ENCODE data around the gene POC1A.
A peak's percentile ranks its signal among the peaks of the same experiment; 100 is the strongest.

POC1A gene

DNA sequence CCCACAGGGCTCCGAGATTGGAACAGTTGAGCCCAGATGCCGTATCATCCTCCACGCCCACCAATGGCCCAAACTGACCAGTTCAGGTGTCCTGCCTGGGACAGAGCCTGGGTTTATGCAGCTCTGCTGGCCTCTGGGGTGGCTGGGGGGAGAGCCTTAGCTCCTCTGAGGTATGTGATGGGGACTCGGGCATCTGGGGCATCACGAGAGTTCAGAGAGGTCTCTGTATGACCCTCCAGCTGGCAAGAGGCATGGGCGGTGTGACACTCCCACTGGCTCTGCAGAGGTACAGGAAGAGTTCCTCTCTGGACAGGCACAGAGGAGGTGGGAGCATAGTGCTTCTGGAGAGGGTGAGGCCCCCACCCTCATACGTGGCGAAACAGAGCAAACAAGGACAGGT is 71.3 kb downstream of the POC1A start:
- intact Hi-C loops (cut with DNase I; ENCODE audit: low total_unique reads): no loop called here
- TF ChIP-seq, protein P1, sequence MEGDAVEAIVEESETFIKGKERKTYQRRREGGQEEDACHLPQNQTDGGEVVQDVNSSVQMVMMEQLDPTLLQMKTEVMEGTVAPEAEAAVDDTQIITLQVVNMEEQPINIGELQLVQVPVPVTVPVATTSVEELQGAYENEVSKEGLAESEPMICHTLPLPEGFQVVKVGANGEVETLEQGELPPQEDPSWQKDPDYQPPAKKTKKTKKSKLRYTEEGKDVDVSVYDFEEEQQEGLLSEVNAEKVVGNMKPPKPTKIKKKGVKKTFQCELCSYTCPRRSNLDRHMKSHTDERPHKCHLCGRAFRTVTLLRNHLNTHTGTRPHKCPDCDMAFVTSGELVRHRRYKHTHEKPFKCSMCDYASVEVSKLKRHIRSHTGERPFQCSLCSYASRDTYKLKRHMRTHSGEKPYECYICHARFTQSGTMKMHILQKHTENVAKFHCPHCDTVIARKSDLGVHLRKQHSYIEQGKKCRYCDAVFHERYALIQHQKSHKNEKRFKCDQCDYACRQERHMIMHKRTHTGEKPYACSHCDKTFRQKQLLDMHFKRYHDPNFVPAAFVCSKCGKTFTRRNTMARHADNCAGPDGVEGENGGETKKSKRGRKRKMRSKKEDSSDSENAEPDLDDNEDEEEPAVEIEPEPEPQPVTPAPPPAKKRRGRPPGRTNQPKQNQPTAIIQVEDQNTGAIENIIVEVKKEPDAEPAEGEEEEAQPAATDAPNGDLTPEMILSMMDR (IDR thresholded peaks at IDR 0.05): no peak
- no peak for DNase-seq
- no peaks in the 10 kb centered on the region for H3K36me3 ChIP-seq
- no peak overlapping the region for H3K27ac ChIP-seq
- no peak overlapping the region for H3K4me3 ChIP-seq
- peaks cover 0 to 14% (median 5%) of the 10 kb centered on the region in 4 donors for H3K4me1 ChIP-seq
- H3K9me3 ChIP-seq: no peaks in the 10 kb centered on the region
- H3K27me3 ChIP-seq: no peaks in the 10 kb centered on the region

DNA sequence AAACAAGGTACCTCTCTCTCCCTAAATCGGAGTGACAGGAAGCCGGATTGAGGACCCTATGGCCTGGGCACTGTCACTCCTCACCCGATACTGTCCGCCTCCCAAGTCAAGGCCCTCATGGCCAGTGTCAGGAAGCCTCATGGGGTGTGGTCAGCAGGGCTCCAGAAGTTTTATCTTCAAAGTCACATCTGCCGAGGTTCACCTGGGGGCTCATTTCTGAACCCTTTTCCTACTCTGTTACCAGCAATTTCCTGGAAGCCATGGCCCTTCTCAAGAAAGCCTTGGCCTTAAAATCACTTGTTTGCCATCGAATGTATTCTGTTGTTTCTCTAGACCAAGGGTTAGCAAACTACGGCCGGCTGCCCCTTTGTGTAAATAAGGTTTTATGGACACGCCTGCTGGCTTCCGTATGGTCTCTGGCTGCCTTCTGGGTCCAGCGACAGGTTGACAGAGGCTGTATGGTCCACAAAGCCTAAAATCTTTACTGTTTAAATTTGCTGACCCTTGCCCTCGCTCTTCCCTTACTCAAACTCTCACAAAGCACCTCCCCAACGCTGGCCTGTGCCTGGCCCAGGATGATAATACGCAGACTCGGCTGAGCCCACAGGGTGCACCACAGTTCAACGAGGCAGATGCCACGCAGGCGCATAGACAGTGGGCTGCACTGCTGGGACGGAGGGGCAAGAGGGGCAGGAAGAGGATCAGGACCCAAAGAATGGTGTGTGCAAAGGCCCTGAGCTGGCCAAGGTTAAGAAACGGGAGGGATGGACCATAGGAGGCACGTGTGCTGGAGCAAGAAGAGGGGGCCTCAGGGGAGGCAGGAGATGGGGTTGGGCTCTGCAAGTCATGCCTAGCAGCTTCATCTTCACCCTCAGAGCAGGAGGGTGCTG is 73.1 kb downstream of the POC1A start:
- Histone ChIP-seq H3K4me3 (no peak overlapping the region), H3K27me3 (no peaks in the 10 kb centered on the region), H3K27ac (no peak overlapping the region), H3K36me3 (no peaks in the 10 kb centered on the region), H3K4me1 (peaks cover 0 to 15% (median 12%) of the 10 kb centered on the region in 4 donors), H3K9me3 (no peaks in the 10 kb centered on the region)
- intact Hi-C loops (cut with DNase I; ENCODE audit: low total_unique reads): no loop called here
- DNase-seq: no peak
- TF ChIP-seq, protein P1 (IDR thresholded peaks at IDR 0.05): no peak

DNA sequence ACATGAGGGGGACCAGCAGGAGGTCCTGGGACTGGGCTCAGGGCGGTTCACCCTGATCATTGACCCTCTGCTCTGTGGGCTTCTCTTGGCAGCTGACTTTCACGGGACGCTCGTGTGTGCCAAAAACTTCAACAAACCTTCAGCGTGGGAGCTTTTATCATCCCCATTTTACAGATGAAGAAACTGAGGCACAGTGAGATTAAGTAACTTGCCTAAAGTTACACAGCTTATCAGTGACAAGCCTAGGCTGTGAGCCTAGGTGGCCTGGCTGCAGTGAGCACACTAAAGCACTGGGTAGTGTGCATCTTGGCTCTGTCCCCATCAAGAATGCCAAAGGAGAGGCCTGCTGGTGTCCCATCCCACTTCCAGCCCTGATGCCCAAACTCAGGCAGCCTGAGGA is 74.3 kb downstream of the POC1A start:
- H3K9me3 ChIP-seq: no peaks in the 10 kb centered on the region
- no peaks in the 10 kb centered on the region for H3K36me3 ChIP-seq
- DNase-seq: no peak
- intact Hi-C loops (cut with DNase I; ENCODE audit: low total_unique reads): no loop called here
- TF ChIP-seq, protein P1 (IDR thresholded peaks at IDR 0.05): no peak
- peaks cover 0 to 15% (median 12%) of the 10 kb centered on the region in 4 donors for H3K4me1 ChIP-seq
- no peak overlapping the region for H3K4me3 ChIP-seq
- H3K27ac ChIP-seq: no peak overlapping the region
- H3K27me3 ChIP-seq: no peaks in the 10 kb centered on the region

DNA sequence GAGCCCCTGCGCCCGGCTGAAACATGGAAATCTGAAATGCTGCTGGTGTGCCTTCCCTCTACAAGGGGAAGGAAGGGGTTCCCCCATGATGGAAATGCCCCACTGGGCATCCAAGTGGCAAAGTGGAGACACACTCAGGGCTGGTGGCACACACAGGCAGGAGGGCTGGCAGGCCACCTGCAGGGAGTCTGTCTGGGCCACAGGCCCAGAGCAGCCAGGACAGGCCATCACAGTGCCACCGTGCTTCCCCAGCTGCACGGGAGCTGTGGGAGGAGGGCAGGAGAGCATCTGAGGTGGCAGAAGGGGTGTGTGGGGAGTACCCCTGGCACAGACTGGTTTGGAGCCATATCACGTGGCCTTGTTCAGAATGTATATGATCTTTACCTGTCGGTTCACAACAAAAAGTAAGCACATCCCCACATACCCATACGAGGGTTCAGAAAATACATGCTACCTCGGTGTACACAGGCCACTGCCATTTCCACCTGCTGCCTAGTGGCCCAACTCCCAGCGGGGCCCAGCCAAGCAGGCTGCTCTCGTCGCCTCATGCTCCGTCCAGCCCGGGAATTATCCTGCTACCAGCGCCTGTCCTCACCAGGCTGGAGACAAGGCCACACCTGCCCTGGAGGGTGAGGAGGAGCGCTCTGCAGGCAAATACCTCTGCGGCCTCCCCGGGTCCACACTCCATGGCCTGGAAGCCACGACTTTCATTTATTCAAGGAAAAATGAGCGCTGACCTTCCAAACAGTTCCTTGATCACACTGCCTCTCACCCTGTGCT is 75.3 kb downstream of the POC1A start:
- no peak overlapping the region for H3K4me3 ChIP-seq
- peaks cover 0 to 15% (median 12%) of the 10 kb centered on the region in 4 donors for H3K4me1 ChIP-seq
- no peaks in the 10 kb centered on the region for H3K27me3 ChIP-seq
- H3K36me3 ChIP-seq: no peaks in the 10 kb centered on the region
- no peak for DNase-seq
- intact Hi-C loops (cut with DNase I; ENCODE audit: low total_unique reads): no loop called here
- no peaks in the 10 kb centered on the region for H3K9me3 ChIP-seq
- TF ChIP-seq, protein P1 (IDR thresholded peaks at IDR 0.05): no peak
- H3K27ac ChIP-seq: no peak overlapping the region

DNA sequence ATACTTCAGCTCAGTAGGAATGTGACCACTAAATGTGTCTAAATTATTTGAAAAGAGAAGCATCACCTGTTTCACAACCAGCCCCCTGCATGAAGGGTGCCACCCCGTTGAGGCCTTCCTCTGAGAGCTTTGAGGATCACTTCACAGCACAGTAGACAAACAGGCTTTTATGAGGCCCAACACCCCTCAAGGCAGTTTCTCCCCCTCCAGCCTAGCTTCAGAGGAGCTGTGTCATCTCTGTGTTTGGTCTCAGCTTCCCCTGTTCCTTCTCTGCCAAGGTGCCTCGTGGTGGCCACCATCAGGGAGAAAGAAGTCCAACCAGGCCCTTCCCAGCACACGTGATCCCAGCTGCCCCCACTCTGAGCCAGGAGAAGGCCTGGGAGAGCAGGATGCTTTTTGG is 76.3 kb downstream of the POC1A start:
- Histone ChIP-seq H3K36me3 (no peaks in the 10 kb centered on the region), H3K4me1 (peaks cover 0 to 15% (median 12%) of the 10 kb centered on the region in 4 donors), H3K9me3 (no peaks in the 10 kb centered on the region), H3K27ac (peak overlapping the region; percentile 58 to 65), H3K4me3 (no peak overlapping the region), H3K27me3 (no peaks in the 10 kb centered on the region)
- TF ChIP-seq, protein P1 (IDR thresholded peaks at IDR 0.05): no peak
- intact Hi-C loops (cut with DNase I; ENCODE audit: low total_unique reads): no loop called here
- no peak for DNase-seq

All from tibial artery (tissue), 4 donors.